Stimulated activated CD4-positive, alpha-beta T cell treated with anti-CD3 and anti-CD28 coated beads, TNF-alpha, amount 100 ng/mL, for 1 hour (primary cell): ENCODE results near the gene MIPOL1.
"Not testable (repeated sequence)": the region's sequence is repeated elsewhere in the genome, so short reads cannot be mapped to it uniquely, and the experiment has no call there.

ENCODE experiments used
- DNase-seq, 3 donors: peaks; one replicate each; pipeline ENCODE4 v3.0.0-alpha.2; 2020; ENCODE audit warnings: low read depth in 3 of 3, low spot score in 1 of 3

Gene MIPOL1

DNA sequence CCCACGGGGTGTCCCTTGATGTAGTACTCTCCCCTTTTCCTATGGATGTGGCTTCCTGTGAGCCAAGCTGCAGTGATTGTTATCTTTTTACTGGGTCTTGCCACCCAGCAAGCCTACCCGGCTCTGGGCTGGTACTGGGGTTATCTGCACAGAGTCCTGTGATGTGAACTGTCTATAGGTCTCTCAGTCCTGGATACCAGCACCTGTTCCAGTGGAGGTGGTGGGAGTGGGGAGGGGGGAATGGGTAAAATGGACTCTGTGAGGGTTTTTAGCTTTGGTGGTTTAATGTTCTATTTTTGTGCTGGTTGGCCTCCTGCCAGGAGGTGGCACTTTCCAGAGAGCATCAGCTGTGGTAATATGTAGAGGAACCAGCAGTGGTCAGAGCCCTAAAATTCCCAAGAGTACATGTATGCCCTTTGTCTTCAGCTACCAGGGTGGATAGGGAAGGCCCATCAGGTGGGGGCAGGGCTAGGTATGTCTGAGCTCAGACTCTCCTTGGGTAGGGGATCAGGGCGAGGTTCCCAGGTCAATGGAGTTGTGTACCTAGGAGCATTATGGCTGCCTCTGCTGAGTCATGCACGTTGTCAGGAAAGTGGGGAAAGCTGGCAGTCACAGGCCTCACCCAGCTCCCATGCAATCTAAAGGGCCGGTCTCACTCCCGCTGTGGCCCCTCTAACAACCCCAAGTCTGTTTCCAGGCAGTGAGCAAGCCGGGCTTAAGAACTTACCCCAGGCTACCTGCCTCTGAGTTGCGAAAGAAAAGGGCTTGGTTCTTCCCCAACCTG, 199.6 kb downstream of the MIPOL1 start:
- not testable (repeated sequence) for DNase-seq

DNA sequence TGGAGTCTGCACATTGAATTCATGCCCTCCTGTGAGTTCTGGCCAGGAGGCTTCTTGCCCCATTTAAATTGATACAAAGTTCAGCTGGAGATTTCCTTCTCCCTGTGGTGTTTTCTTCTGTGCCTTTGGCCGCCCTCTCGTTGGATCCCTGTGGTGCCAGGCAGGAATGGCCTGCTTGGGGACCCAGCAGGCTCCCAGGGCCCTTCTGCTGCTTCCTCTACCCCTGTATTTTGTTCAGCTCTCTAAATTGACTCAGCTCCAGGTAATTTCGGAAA, 200.1 kb downstream of the MIPOL1 start:
- no peak for DNase-seq

DNA sequence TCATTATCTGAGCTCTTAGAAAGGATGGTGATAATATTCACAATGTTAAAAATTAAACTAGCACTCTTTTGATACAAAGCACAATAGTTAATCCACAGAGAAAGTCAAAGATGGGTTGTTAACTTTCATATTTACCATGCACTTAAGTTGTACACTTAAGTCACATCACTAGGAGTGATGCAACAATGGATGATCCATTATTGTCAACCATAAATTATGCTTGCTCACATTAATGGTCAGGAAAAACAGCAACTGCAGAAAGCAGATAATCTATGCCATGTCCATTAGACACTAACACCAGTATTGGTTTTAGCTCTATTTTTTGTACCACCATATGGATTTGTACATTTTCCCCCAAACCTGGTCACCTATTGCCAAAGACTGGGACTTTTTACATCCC, 201.8 kb downstream of the MIPOL1 start:
- no peak for DNase-seq

DNA sequence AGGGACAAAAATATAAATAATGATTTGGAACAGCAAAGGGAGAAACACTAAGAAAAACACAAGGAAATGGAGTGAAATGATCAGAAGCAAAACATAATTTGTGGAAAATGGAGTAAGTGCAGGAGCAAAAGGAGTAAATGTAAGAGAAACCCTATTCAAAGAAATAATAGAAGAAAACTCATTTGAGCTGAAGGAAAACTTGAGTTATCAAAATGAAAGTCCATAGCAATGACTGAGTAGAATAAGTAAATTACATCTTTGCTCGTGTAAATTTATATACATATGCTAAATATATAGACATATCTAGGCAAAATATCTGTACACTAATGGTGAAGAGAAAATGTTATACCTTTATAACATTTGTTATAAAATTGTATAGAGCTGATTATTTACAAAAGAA, 203.4 kb downstream of the MIPOL1 start:
- no peak for DNase-seq

DNA sequence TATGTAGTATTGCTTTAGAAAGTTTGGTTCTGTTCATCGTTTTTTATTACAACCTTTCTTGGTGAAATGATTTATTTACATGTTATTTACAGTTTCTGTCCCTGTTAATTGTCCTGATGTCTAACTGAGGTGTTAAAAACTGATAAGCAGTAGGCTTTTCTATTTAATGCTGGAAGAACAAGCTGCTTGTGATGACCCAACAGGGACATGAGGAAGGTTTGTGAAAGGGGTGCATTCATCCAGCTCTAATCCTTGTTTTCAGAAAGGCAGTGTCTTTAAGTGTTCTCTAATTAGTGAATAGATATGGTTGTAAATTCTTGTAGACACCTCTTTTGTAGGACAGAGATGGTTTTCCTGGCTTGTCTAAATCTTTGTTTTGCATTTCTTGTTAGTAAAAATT, 205.9 kb downstream of the MIPOL1 start:
- DNase-seq: no peak

DNA sequence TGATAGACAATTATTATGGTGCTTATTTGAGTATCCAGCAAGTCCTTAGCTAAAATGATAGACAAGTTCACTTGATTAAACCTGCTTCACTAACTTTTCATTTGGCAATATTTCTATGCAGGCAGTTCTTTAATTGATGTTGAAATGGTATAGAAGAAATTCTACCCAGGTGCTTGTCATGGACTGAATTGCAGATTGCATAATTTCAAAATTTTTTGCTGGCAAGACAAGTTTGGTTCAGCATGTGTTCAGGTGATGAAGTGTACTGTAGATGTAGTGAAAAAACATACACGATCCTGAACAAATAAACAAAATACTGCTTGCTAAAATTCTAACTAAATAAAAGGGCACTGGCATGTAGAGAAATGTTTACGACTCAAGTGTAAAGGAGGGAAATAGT, 208.4 kb downstream of the MIPOL1 start:
- DNase-seq: no peak

DNA sequence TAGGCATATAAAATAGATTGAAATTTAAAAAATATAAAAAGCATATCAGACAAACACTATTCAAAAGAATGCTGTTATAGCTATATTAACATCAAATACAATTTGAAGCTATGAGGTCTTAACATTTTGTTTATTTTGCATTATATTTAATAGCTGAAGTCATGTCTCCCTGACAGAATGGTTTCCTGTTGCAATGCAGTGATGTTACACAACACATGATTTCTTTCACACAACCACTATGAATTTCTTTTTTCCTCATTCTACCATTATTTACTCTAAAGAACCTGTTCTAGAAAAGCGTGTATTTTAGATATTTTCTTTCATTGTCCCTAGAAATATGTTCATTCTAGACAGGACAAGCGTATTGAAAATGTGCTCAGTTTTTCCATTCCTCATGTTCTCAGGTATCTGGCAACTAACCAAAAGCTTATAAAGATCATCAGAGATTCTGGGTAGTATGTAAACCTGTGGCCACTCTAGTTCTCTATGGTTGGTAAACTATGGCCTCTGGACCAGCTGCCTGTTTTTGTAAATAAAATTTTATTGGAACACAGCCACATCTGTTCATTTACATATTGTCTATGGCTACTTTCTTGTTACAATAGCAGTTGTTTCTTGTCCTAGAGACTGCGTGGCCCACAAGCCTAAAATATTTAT, 213.5 kb downstream of the MIPOL1 start:
- DNase-seq: no peak

DNA sequence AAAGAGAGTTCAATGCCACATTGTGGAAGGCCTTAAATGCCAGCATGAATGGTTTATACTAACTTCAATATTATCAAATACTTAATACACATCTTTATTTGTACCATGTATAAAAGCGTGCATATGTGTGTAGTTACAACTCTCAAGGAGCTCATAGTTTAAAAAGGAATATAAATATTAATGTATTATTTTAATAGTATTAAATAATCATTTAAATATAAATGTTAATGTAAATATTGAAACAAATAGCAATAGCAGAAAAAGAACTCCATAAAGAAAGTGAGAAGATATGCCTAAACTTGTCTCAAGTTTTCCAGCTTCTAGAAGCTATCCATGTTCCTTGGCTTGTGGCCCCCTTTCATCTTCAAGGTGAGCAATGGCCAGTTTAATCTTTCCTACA, 215.3 kb downstream of the MIPOL1 start:
- no peak for DNase-seq

DNA sequence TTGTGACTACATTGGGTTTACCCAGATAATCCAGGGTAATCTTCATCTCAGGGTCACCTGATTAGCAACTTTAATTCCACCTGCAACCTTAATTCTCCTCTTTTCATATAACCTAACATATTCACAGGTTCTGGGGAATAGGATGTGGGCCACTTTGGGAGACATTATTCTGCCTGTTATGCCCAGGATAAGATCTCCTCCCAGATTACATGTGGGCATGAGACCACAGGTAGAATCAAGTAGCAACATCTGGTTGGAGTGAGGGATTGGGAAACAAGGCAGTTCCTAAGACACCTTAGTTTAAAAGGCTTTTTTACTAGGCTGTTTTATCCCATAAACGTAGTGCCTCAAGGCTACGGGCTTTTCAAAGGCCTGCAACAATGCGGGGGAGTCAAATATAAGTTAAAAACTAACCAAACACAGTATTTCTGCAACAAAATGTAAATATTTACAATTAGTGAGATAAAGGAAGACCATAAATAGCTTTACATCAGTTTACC, 215.8 kb downstream of the MIPOL1 start:
- no peak for DNase-seq

DNA sequence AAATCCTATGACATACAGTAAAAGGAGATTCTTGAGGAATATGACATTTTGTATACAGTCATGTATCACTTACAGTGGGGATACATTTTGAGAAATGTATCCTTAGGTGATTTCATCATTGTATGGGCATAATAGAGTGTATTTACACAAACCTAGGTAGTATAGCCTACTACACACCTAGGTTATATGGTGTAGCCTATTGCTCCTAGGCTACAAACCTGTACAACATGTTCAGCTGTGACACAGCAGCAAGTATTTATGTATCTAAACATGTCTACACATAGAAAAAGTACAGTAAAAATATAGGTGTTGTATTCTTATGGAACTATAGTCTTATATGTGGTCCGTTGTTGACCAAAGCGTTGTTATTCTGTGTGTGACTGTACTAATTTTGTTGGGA, 218.5 kb downstream of the MIPOL1 start:
- no peak for DNase-seq

DNA sequence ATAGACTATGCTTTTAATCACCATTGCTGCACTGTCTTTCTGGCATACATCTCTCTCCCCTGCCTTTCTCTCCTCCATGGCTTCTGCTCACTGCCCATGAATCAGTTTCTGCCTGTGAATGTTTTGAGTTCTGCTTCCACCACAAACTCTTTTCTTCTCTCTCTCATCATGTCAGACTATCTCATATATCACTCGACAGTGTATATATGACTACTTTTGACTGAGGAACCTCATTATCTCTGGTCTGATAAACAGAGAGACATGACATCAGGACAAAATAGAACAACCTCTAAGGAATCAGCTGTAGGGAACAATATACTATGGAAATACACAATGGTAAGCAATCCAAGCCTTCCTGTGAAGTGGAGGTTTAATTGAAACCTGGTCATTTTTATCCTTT, 219.4 kb downstream of the MIPOL1 start:
- no peak for DNase-seq

DNA sequence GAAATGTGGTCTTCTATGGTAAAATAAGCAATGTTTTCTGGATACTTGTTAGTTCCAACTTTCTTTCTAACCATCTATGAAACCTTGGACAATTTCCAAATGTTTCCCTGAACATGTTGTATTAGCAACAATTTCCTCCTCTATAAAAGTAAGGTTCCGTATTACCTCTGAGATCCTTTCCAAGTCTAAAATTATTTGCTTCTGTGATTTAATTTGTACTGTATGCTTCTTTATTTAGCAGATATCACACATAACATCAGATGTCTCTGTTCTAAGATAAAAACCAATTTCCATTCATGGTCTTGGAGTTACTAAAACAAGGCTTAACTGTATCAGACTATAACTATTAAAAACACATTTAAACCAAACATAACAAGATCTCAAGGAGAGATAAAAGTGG, 220.1 kb downstream of the MIPOL1 start:
- DNase-seq: no peak

DNA sequence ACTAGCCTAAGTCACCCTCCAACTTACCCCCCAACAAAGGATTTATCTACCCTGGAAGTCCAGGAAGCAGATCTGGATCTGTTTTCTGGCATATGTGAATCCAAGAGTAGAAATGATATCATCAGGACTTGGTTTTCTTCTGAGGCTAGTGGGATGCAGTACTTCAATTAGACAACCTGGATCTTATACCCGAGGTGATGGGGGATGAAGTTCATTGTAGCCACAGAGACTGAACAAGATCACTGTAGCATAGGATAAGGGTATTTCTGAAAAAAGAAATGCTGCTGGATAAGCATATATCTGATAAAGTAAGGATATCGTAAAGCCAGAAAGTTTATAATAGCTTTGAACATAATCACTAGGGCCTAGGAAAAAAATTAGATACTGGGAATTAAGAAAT, 222.9 kb downstream of the MIPOL1 start:
- no peak for DNase-seq

DNA sequence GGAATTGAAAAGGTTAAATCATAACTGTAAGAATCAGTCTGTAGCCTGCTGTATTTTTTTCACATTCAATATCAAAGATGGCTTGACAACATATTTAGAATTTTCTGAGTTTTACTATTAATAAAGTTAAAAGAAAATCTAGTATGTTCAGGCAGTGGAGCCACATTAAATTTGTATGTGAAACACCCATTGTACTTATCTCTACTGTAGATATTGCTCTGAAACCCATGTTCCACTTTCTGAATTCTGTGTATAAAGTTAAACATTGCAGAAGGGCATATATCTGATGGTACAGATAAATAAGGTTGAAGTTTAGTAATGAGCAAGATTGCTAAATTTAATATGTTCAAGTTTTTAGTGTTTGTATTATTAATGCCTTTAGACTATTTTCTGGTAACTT, 224.6 kb downstream of the MIPOL1 start:
- DNase-seq: no peak

DNA sequence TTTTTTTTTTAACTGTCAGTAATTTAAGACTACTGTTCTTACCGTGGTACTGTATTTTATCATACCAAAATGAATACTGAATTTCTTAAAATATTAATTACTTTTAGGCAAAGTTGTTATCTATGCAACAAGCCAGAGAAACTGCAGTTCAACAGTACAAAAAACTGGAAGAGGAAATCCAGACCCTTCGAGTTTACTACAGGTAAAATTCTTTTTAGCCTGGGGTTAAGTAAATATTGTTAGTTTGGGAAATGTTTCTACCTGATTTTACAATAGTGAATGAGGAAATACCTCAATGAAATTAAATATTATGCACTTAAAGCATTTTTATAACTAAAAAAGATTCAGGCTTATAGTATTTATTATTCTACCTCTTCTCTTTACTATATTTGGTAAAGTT, 225.0 kb downstream of the MIPOL1 start:
- DNase-seq: no peak

DNA sequence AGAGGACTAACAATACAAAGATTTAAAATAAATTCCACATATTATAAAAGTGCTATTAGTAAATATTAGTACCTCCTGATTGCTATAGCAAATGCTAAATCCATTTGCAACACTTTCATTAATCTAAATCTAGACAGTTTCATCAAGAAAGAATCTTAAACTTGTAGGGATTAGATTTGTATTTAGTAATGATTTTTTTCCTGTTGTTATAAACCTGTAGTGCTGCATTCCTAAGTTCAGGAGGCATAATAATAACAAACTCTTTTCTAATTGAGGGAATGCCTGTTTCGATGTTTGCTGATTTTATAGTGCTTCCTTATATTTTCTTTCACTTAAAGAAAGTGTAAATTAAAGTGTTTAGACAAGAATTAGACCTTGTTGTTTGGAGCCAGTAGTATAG, 231.2 kb downstream of the MIPOL1 start:
- no peak for DNase-seq

DNA sequence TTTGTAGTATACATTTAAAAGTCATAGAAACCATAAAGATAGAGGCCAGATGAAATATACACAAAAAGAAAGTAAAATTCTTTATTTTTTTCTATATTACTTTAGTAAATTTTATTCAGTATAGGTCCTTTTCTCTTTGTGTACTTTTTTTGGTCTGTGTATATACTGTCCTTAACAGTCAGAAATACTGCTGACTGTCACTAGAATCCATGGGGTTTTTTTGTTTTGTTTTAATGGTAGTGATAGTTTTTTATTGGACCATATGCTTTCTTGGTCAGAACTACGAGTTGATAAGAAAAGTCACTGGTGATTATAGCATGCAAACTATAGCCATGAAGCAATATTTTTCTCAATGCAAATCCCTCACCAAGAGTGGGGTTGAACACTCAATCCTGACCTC, 231.9 kb downstream of the MIPOL1 start:
- DNase-seq: no peak

DNA sequence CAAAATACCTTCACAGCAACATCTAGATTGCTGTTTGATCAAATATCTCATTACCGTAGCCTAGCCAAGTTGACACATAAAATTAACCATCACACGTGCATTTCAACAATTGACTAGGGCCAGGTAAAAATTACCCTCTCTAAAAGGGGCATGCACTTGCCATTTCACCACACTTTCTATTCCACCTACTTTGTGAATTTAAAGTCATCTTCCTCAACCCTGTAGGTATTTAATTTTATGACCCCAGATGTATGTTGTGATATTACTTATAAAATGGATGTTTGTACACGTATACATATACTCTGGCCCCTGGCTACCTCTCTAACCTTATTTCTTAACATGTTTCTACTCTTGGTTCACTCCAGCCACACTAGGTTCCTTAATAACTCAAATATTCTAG, 237.1 kb downstream of the MIPOL1 start:
- no peak for DNase-seq

DNA sequence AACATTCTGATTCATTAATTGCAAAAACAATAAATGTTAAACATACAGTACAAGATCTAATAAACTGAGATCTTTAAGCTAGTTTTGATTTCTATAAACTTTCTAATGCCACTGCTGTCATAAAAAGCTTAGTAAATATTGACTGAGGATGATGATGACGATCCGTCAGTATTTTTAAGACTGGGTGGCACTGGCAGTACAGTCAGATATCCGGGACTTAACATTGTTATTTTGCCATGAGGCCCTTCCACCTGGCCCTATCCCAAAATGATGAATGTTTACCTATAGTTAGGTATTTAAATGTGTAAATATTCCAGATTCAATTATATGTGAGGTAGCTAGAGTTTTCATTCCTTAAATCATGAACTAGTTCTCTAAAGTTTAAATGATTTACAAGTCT, 238.8 kb downstream of the MIPOL1 start:
- no peak for DNase-seq

DNA sequence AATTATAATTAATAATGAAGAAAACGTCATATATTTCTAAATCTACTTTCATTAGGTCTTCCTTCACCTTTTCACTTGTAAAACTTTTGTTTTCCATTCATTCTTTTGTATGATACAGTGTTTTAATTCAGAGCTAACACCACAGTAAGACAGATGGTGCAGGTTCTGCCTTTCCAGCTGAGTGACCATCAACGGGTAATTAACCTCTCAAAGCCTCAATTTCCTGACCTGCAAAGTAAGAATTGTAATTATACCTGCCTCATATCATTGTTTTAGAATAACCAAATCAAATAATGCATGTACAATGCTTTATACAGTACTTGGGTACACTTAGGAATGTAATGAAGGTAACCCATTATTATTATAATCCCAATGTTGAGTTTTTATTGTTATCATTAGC, 239.8 kb downstream of the MIPOL1 start:
- no peak for DNase-seq

DNA sequence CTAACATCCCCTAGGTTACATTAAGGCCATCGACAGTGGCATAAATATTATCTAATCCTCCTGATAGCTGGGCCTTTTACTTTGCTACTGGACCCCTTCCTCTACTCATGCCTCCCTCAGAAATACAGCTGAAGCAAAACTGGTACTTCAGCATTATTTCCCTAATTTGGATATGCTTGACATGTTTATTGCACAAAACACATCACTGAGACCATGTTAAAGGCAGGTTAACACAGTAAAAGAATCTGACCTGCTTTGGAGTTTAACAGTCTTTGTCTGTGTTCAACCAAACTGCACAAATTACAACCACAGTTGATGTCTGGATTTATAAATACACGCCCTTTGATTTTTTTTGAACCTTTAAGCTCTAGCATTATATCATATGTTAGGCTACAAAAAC, 240.7 kb downstream of the MIPOL1 start:
- no peak for DNase-seq

DNA sequence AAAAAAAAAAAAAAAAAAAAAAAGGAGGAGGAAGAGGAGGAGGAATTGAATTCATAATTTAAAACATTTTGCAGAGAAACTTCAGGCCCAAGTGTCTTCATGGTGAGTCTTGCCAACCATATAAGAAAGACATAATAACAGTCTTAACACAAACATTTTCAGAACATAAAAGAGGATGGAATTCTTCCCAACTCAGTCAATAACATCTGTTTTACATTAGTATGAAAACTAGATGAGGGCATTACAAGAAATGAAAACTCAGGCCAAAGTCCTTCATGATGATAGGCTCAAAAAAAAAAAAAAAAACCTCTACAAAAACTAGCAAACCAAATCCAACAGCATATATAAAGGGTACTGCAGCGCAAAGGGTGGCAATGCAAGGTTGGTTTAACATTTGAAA, 245.7 kb downstream of the MIPOL1 start:
- DNase-seq: no peak

DNA sequence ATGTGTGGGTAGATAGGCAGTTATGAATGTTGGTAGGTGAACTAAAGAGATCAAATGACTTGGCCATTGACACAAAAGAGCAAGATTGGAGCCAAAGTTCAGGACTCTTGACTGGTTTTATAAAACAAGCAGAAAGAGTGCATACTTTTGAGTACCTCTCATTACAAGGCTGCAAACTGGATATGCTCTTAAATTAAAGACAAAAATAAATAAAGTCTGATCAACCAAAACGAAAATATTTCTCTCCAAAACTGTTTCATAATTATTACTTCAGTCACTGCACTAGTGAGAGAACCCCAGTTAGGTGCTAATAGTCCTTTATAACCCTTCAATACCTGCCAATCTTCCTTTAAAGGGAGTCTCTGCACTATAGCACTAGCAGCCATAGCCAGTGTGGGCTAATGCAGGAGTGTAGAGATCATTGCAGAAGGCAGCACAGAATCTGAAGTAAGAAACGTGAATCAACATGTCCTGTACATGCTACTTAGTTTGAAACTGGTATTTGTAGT, 250.2 kb downstream of the MIPOL1 start:
- no peak for DNase-seq
